T-helper 17 cell (primary cell): ENCODE results near the gene NLRP5. TPM values are rescaled to one million over a fixed set of nuclear protein-coding genes. Genes with fewer than 3 reads are reported as not detected.

Experiments used
- ATAC-seq: fragments of 150-1000 bp; cut with Tn5 transposase; 2 replicates; pipeline ENCODE4 v1.10.0; 2021; ENCODE audit warnings: mild to moderate bottlenecking, moderate library complexity
- DNase-seq, 3 donors: peaks; one replicate each; pipeline versions ENCODE4 v3.0.0 to v3.0.0-alpha.2; 2020 to 2021
- H3K9me3 ChIP-seq: one replicate; pipeline ENCODE4 v1.7.0; 2013; ENCODE audit warnings: low read length, mild to moderate bottlenecking; ENCODE audit not compliant: control insufficient read depth, poor library complexity, severe bottlenecking
- H3K27ac Mint-ChIP-seq: one replicate; pipeline ENCODE4 v1.8.0; 2022; ENCODE audit warnings: mild to moderate bottlenecking, moderate library complexity, mixed read lengths
- H3K27me3 Mint-ChIP-seq: one replicate; pipeline ENCODE4 v1.8.0; 2022; ENCODE audit warnings: mixed read lengths
- H3K36me3 Mint-ChIP-seq: one replicate; pipeline ENCODE4 v1.8.0; 2022; ENCODE audit warnings: low read depth, mixed read lengths
- H3K4me1 Mint-ChIP-seq: one replicate; pipeline ENCODE4 v1.8.0; 2022; ENCODE audit warnings: mild to moderate bottlenecking, mixed read lengths
- H3K4me3 Mint-ChIP-seq: one replicate; pipeline ENCODE4 v1.8.0; 2022; ENCODE audit warnings: mild to moderate bottlenecking, moderate library complexity, mixed read lengths
- total RNA-seq, 4 donors: library from RNA in 2 of 4; stranded (reverse) in 2 of 4; gene quantifications; one replicate each; pipeline ENCODE4 v1.2.3 and lab custom pipeline; 2022 to 2026

Gene NLRP5
- total RNA-seq, 2 donors from 2014 or later, result not detected

GRCh38 chr19:56084835-56085536, 98.4 kb downstream of the NLRP5 start:
- Mint-ChIP-seq H3K36me3 (no peaks in the 10 kb centered on the region), H3K4me3 (no peak overlapping the region), H3K27me3 (peaks cover 7% of the 10 kb centered on the region), H3K4me1 (peaks cover 8% of the 10 kb centered on the region), H3K27ac (no peak overlapping the region)
- DNase-seq (no peak), ATAC-seq (no peak)
- H3K9me3 ChIP-seq, result no peaks in the 10 kb centered on the region

DNA sequence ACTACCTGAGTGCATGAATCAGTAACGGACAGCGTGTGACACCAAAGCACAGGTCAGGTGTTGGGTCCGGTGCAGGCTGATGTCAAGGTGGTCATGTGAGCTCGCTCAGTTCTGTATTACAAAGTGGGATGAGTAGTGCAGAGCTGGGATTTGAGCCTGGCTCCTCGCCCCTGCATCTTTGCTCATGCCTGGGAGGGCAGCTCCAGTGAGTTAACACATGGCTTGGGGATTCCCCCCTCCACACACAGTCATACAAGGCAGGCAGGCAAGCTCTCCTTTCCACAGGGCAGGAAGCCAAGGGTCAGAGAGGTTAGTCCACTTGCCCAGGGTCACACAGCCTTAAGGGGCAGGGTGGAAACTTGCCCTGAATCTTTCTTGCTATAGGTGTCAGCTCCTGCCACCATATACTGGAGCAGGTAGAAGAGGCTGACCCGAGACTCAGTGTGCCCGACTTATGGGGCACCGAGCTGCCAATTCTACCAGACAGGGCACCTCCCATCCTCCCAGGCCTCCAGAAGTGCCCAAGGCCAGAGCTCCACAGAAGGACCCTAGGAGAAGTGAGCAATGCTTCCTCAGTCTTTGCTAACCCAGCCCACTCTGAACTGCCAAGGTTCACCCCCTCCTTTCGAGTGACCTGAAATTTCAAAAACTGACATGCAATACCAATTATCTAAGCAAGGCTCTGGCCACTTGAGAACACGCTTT, 99.1 kb downstream of the NLRP5 start:
- ATAC-seq (no peak), DNase-seq (no peak)
- H3K9me3 ChIP-seq, result no peaks in the 10 kb centered on the region
- Mint-ChIP-seq H3K4me3 (no peak overlapping the region), H3K27me3 (peaks cover 7% of the 10 kb centered on the region), H3K36me3 (no peaks in the 10 kb centered on the region), H3K4me1 (peaks cover 8% of the 10 kb centered on the region), H3K27ac (no peak overlapping the region)

GRCh38 chr19:56086671-56087430, 100.3 kb downstream of the NLRP5 start:
- ATAC-seq (no peak), DNase-seq (no peak)
- H3K27ac Mint-ChIP-seq, result no peak overlapping the region
- no peak overlapping the region for H3K4me3 Mint-ChIP-seq
- no peaks in the 10 kb centered on the region for H3K27me3 Mint-ChIP-seq
- H3K4me1 Mint-ChIP-seq, result peaks cover 8% of the 10 kb centered on the region
- no peaks in the 10 kb centered on the region for H3K36me3 Mint-ChIP-seq
- H3K9me3 ChIP-seq, result no peaks in the 10 kb centered on the region

DNA sequence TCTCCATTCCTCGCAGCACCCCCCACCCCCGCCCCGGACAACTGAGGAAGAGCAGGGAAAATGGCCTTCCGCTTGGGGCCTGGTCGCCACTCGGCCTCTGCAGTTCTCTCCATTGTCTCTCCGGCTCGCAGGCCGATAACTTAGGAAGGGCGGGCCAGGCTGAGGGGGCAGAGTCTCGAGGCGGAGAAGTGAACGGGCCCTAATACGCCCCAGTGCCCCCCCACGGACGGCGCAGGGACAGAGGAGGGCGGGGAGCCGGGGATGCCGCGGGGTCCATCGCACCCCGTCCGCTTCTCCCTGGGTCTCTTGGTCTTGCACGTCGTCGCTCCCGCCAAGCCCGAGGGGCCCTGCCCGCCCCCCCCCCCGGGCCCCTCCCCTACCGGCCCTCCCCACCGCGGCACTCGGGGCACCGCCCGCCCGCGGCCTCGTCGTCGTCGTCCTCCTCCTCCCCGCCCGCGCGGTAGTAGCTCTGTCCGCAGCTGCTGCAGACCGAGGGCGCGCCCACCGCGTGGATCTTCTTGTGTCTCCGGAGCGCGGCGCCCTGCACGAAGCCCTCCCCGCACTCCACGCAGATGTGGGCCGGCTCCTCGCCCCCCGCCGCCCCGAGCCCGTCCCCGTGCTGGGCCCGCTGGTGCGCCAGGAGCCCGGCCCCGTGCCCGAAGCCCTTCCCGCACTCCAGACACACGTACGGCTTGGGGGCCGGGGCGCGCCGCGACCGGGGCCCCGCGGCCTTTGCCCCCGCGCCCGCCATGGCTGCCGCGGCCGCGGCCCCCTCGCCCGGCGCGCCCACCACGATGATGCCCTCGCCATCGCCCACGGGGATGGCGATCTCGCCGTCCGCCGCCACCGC, 101.3 kb downstream of the NLRP5 start:
- H3K36me3 Mint-ChIP-seq, result no peaks in the 10 kb centered on the region
- H3K27ac Mint-ChIP-seq, result no peak overlapping the region

GRCh38 chr19:56088497-56089215, 102.1 kb downstream of the NLRP5 start:
- Mint-ChIP-seq H3K27ac (no peak overlapping the region), H3K27me3 (no peaks in the 10 kb centered on the region), H3K4me1 (peaks cover 8% of the 10 kb centered on the region), H3K4me3 (no peak overlapping the region), H3K36me3 (no peaks in the 10 kb centered on the region)
- ATAC-seq (no peak), DNase-seq (no peak)
- H3K9me3 ChIP-seq, result no peaks in the 10 kb centered on the region

More for the DNA sequence above, 101.3 kb downstream of the NLRP5 start:
- Mint-ChIP-seq H3K27me3 (no peaks in the 10 kb centered on the region), H3K4me3 (no peak overlapping the region), H3K4me1 (peaks cover 5% of the 10 kb centered on the region)
- ATAC-seq, result no peak
- H3K9me3 ChIP-seq, result no peaks in the 10 kb centered on the region
- DNase-seq, result no peak

DNA sequence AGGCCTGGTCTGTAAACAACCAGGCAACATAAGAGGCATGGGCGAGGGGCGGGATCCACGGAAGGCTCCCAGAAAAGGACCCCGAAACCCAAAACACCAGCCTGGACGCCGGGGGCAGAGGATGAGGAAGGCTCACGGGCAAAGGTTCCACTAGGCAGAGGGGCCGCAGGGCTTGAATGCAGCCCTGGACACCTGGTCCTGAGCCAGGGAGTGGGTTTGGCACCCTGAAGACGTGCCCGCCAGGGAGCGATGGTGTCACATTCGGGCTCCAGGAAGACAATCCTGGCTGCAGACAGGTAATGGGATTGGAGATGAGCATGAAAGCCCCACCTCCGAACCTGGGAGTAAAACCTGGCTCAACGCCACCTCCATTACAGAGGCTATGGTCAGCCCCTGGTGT, 102.8 kb downstream of the NLRP5 start:
- Mint-ChIP-seq H3K4me1 (peaks cover 8% of the 10 kb centered on the region), H3K27me3 (no peaks in the 10 kb centered on the region), H3K36me3 (no peaks in the 10 kb centered on the region), H3K4me3 (no peak overlapping the region), H3K27ac (no peak overlapping the region)
- no peaks in the 10 kb centered on the region for H3K9me3 ChIP-seq
- ATAC-seq (no peak), DNase-seq (no peak)

GRCh38 chr19:56091066-56091490, 104.5 kb downstream of the NLRP5 start:
- Mint-ChIP-seq H3K4me3 (no peak overlapping the region), H3K4me1 (peaks cover 10% of the 10 kb centered on the region), H3K36me3 (no peaks in the 10 kb centered on the region), H3K27ac (no peak overlapping the region), H3K27me3 (no peaks in the 10 kb centered on the region)
- DNase-seq (no peak), ATAC-seq (no peak)
- H3K9me3 ChIP-seq, result no peaks in the 10 kb centered on the region

DNA sequence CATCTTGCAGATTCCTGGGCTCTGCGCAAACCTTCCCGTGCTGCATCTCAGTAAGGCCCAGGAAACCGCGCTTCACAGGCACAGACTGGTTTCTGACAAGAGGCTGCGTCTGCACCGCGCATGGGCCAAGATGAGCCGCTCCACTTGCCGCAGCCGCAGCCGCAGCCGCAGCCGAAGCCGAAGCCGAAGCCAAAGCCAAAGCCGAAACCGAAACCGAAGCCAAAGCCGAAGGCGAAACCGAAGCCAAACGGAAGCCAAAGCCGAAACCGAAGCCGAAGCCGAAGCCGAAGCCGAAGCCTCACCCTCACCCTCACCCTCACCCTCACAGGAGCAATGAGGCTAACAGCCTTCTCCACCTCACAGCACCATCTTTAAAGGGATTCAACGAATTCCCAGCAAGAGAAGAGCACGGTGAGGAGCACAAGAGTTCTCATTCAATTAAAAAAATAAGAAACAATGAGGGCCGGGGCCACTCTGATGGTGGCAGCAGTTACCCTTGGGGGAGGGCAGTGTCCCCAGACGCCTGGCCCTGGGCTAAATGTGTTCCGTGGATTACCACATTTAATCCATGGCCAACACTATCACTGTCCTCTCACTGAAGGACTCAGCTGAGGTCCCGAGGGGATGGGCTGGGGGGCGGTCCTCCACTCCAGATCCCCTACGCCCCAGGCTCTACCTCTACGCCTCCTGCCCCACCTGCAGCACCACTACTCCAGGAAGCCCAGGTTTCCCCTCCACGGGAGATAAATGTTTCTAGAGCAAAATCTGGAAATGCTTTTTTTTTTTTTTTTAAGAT, 105.4 kb downstream of the NLRP5 start:
- Mint-ChIP-seq H3K27me3 (no peaks in the 10 kb centered on the region), H3K4me1 (peaks cover 10% of the 10 kb centered on the region), H3K36me3 (no peaks in the 10 kb centered on the region), H3K4me3 (no peak overlapping the region), H3K27ac (peak overlapping the region; percentile 54)
- DNase-seq (no peak), ATAC-seq (peak; percentile 57)
- H3K9me3 ChIP-seq, result no peaks in the 10 kb centered on the region

DNA sequence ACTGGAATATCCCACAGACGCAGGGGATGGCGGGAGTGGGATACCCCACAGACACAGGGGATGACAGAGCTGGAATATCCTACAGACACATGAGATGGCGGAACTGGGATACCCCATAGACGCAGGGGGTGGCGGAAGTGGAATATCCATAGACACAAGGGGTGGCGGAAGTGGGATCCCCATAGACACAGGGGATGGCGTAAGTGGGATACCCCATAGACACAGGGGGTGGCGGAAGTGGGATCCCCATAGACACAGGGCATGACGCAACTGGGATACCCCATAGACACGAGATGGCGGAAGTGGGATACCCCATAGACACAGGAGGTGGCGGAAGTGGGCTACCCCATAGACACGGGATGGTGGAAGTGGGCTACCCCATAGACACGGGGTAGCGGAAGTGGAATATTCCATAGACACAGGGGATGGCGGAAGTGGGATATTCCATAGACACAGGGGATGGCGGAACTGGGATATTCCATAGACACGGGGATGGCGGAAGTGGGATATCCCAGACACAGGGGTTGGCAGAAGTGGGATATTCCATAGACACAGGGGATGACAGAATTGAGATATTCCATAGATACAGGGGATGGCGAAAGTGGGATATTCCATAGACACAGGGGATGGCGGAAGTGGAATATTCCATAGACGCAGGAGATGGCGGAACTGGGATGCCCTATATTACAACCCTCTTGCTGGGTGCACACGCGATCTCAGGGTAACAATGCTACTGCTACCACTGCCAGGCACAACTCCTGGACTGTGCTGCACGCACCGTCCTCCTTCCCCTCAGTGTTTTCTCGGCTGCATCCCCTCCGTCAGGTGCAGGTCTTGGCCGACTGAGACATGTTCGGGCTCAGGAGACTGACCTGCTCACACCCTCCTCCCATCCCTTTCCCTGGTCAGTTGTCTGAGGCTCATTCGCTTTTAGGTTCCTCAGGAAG, 106.4 kb downstream of the NLRP5 start:
- H3K9me3 ChIP-seq, result no peaks in the 10 kb centered on the region
- DNase-seq, result no peak
- Mint-ChIP-seq H3K36me3 (no peaks in the 10 kb centered on the region), H3K4me1 (peaks cover 10% of the 10 kb centered on the region), H3K27me3 (no peaks in the 10 kb centered on the region), H3K27ac (no peak overlapping the region), H3K4me3 (no peak overlapping the region)
- no peak for ATAC-seq

- no peak for ATAC-seq
- Mint-ChIP-seq H3K36me3 (no peaks in the 10 kb centered on the region), H3K27ac (no peak overlapping the region)
These were observed 107.9 kb downstream of the NLRP5 start for GRCh38 chr19:56094449-56094848.

DNA sequence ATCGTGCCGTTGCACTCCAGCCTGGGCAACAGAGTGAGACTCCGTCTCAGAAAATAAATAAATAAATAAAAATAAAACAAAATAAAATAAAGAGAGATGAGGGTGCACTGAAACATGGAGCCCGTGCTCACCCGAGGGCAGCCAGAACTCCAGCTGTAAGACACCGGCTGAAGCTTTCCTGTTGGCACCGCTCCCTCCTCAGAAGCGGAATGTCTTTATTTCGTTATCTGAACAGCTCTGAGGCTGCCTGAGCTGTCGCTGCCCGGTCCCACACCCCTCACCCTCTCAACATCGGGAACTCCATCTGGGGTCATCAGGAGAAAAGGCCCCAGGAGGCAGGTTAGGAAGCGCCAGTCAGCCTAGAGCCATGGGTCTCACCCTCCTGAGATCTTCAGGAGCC, 110.1 kb downstream of the NLRP5 start:
- Mint-ChIP-seq H3K27me3 (no peaks in the 10 kb centered on the region), H3K4me1 (peaks cover 6% of the 10 kb centered on the region), H3K4me3 (no peak overlapping the region), H3K27ac (no peak overlapping the region), H3K36me3 (no peaks in the 10 kb centered on the region)
- ATAC-seq, result no peak
- H3K9me3 ChIP-seq, result no peaks in the 10 kb centered on the region
- no peak for DNase-seq

More at GRCh38 chr19:56094449-56094848, 107.9 kb downstream of the NLRP5 start:
- DNase-seq, result no peak
- H3K9me3 ChIP-seq, result no peaks in the 10 kb centered on the region
- Mint-ChIP-seq H3K27me3 (no peaks in the 10 kb centered on the region), H3K4me3 (no peak overlapping the region), H3K4me1 (peaks cover 10% of the 10 kb centered on the region)
